NCI-H524 (cell line): ENCODE data around the gene TRIM14.
"Not testable (repeated sequence)": the region's sequence is repeated elsewhere in the genome, so short reads cannot be mapped to it uniquely, and the experiment has no call there.

ENCODE experiments used
- DNase-seq, 2 experiments: peaks; one replicate each; lab custom pipeline; 2025; lab: John Stamatoyannopoulos, UW

The TRIM14 gene

DNA sequence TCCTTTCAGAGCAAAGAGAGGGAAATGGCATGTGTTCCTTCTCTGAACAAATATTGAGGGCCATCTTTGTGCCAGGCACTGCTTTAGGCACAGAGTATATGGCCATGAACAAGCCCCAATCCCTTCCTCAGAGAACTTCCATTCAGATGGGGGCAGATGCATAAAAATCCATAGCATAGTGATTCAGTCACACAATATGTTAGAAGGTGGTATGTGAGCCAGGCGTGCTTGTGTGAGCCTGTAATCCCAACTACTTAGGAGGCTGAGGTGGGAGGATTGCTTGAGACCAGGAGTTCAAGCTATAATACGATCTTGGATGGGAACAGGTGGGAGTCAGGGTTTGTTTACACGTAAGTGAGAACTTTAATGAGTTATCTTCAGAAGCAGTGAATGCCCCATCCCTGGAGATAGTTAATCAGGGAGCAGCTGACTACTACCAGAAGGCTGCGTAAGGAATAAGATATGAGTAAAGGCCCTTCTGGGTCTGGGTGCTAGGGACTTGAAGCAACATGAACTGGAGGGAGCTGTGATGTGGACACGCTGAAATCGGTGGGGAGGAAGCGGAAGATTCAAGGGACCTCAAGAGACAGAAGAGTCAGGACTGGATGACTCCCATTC is 35.3 kb downstream of the TRIM14 start:
- peak in 1 of 2 experiments; percentile 55 for DNase-seq

DNA sequence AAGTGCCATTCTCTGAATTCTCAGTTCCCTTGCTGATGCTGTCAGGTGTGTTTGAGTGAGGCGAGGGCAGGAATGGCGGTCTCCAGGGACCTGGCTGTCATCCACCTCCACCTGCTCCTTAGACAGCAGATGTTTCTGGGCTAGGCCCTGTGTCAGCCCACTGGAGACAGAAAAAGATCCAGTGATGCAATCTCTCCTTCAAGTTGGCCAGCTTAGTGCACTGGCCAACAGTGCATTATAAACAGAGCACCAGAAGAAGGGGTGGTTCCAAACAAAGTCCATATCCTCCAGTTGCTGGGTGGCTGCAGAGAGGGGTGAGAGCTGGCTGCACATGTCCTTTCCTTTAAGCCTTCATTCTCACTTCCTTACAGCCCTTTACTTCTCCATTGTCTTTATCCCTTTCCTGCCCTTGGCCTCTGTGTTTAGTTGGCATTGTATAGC is 35.9 kb downstream of the TRIM14 start:
- DNase-seq = no peak

- DNase-seq = no peak
Measured at GRCh38 chr9:98081477-98082219, 37.4 kb downstream of the TRIM14 start.

DNA sequence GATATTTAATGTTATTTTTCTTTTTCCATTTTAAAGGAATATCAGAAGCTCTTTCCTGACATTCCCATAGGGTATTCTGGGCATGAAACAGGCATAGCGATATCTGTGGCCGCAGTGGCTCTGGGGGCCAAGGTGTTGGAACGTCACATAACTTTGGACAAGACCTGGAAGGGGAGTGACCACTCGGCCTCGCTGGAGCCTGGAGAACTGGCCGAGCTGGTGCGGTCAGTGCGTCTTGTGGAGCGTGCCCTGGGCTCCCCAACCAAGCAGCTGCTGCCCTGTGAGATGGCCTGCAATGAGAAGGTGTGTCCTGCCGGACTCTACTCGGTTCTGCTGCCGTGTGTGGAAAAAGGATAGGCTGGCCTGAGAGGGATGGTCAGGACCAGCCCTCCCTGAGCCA is 38.2 kb downstream of the TRIM14 start:
- DNase-seq = no peak

DNA sequence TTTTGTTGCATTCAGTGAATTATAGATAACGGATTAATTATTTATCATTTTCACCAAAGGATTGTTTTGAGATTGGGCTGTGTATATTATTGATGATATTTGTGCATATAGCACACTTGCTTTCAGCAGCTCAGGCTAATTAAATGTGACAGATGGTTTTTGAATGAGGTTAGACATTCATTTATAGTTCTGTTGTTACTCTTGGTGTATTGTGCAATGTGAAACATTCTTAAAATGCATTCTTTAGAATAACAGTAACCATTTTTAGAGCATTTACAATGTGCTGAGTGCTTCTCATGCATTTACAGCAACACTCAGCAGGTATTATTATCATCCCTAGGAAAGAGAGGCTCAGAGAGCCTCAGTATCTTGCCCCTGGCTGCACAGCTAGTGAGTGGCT is 38.7 kb downstream of the TRIM14 start:
- no peak for DNase-seq

- DNase-seq = no peak
Measured at GRCh38 chr9:98078895-98079294, 40.1 kb downstream of the TRIM14 start.

GRCh38 chr9:98076514-98076890 is 42.5 kb downstream of the TRIM14 start:
- not testable (repeated sequence) for DNase-seq

GRCh38 chr9:98075332-98075805 is 43.7 kb downstream of the TRIM14 start:
- DNase-seq = no peak

GRCh38 chr9:98074115-98074990 is 44.7 kb downstream of the TRIM14 start:
- DNase-seq = peak in 1 of 2 experiments; percentile 69

- DNase-seq = no peak
Measured at GRCh38 chr9:98071737-98072136, 47.3 kb downstream of the TRIM14 start.

GRCh38 chr9:98070704-98071103 is 48.3 kb downstream of the TRIM14 start:
- no peak for DNase-seq

DNA sequence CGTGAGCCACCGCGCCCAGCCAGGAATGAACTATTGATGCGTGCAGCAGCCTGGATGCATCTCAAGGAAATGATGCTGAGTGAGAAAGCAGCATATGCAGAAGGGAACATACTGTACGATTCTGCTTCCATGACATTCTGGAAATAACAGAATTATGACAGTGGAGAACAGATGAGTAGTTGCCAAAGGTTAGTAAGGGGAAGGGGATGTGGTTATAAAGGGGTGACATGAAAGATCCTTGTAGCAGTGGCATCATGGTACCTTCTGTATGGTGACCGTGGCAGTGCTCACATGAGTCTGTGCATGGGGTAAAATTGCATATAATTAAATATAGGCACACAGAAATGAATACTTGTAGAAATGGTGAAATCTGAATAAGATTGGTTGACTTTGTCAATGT is 49.5 kb downstream of the TRIM14 start:
- DNase-seq = no peak

- DNase-seq = no peak
Measured at GRCh38 chr9:98067184-98067583, 51.8 kb downstream of the TRIM14 start.

GRCh38 chr9:98066235-98066634 is 52.8 kb downstream of the TRIM14 start:
- no peak for DNase-seq

DNA sequence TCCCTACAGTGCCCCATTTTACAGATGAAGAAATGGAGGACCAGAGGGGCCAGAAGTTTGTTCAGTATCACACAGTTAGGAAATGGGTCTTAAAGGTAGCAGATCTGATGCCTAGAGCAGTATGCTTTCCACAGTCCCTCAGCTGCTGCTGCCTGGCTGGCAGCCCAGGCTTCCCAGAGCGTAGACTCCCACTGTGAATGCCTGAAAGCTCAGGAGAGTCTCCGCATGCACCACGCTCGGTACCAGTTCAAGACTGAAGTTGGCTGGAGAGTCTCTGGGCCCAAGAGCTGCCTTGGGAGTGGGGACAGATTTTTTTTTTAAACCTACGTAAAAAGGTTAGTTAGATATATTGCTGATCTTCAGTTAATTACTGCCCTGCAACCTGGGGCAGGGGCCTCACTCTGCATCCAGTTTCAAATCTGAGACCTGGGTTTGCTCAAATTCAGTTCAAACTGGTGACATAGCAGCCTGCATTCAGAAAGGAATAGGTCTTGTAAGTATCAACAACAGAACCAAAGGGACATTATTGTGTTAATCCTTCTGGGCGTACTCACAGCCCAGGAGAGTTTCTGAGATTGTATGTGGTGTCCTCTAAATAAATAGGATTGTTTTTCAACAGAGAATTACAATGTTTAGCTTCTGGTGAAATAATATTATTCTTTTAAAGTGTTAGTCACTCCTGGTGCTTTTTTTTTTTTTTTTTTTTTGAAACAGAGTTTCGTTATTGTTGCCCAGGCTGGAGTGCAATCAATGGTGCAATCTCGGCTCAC is 54.2 kb downstream of the TRIM14 start:
- no peak for DNase-seq

DNA sequence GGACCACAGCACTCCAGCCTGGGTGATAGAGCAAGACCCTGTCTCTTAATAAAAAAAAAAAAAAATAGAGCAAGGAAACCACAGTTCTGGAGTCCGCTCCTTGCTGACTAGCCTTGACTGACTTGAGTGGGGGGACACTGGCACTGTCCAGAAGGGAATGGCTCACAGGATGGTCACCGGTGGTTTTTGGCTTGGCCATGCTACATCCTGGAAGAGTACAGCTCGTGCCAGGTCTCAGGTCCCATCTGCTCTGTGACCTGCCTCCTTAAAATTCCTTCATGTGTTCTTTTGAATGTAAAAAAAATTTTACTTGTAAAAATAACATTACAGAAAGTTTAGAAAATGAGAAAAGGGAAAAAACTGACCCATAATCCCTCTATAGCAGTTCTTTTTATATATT is 56.9 kb downstream of the TRIM14 start:
- DNase-seq = no peak

GRCh38 chr9:98057138-98057799 is 61.8 kb downstream of the TRIM14 start:
- peak in 1 of 2 experiments; percentile 44 for DNase-seq

DNA sequence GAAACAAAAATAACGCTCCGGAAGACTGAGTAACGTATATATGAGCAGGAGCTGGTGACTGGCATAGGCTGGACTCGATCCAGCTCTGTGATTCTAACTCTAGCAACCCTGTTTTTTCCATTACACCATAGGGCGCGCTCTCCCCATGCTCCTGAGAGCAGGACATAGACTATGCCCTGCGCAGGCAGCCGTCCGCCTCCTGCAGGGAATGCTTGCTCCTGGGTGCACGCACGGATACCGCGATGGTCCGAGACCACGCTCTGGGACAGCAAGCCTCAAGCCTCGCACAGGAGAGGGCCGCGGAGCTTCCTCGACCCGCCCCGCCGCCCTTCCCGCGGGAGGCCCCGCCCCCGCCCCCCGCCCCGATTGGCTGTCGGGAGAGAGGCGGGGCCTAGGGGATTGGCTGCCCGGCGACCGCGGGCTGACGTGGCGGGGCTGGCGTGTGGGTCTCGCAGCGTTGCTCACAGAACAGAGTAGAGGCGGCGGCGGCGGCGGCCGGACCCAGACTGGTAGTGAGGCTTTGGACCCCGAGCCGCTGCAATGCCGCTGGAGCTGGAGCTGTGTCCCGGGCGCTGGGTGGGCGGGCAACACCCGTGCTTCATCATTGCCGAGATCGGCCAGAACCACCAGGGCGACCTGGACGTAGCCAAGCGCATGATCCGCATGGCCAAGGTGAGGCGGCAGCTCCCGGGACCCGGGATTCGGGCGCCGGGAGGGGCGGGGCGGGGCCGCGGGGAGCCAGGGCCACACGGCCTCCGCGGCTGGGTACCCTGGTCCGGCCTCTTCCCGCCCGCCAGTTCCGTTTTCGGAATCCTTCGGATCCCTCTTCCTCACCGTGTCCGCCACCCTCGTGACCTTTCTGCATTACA is 62.5 kb downstream of the TRIM14 start, which contains the start of gene NANS:
NANS (plus strand) TSS at position 464 of the 869 bp plus-strand sequence; CDS start at position 541, 77 bp downstream.
- DNase-seq = peak; percentile 92 to 97

GRCh38 chr9:98054376-98054951 is 64.6 kb downstream of the TRIM14 start:
- no peak for DNase-seq

DNA sequence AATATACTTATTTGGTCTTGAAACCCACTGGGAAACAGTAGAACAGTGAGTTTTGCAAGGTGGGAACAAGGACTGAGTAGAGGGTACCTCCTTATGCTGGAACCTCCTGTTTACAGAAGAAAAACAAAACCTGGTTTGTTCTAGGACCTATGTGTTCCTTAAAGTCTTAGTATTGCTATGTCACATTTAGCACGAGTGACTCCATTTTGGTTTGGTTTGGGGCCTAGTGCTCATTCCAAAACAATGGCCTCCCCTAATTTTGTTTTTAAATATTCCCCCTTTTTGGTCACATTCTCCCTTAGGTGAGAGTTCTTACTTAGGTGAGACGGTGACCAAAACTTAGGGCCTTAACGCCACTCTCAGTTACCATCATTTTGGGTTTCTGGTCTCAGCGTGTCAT is 68.7 kb downstream of the TRIM14 start:
- no peak for DNase-seq
